ENCODE measurements around the gene SRSF6. TPM values are rescaled to one million over a fixed set of nuclear protein-coding genes. Genes with fewer than 3 reads are reported as not detected.
"Not testable (repeated sequence)": the region's sequence is repeated elsewhere in the genome, so short reads cannot be mapped to it uniquely, and the experiment has no call there.

Gene SRSF6
- 42.4 and 52.8 TPM in 2 replicates for total RNA-seq (2014; rRNA removed; shearing (Covaris generic))
- polyA plus RNA-seq (2014; cell fraction: nucleus; rRNA removed) = 114 and 132 TPM in 2 replicates

- peak; percentile 90 for DNase-seq (ENCODE audit: extremely low read depth, low read depth)
Measured at GRCh38 chr20:43457640-43458421, at the start of gene SRSF6. TSS of gene SRSF6 (plus strand) at chr20:43457896. CDS start at chr20:43458034, 138 bp downstream.

GRCh38 chr20:43408848-43409576 is 48.7 kb upstream of the SRSF6 start:
- DNase-seq (ENCODE audit: extremely low read depth, low read depth) = peak; percentile 15

- no peak for DNase-seq (ENCODE audit: extremely low read depth, low read depth)
Measured at GRCh38 chr20:43409577-43409913, 48.2 kb upstream of the SRSF6 start.

- DNase-seq (ENCODE audit: extremely low read depth, low read depth) = no peak
Measured at GRCh38 chr20:43415661-43416430, 41.9 kb upstream of the SRSF6 start.

GRCh38 chr20:43416591-43417228 is 41.0 kb upstream of the SRSF6 start:
- no peak for DNase-seq (ENCODE audit: extremely low read depth, low read depth)

- no peak for DNase-seq (ENCODE audit: extremely low read depth, low read depth)
Measured at GRCh38 chr20:43420192-43420591, 37.5 kb upstream of the SRSF6 start.

- not testable (repeated sequence) for DNase-seq (ENCODE audit: extremely low read depth, low read depth)
Measured at GRCh38 chr20:43420913-43421312, 36.8 kb upstream of the SRSF6 start.

- no peak for DNase-seq (ENCODE audit: extremely low read depth, low read depth)
Measured at GRCh38 chr20:43426172-43426571, 31.5 kb upstream of the SRSF6 start.

GRCh38 chr20:43430265-43431133 is 27.2 kb upstream of the SRSF6 start:
- no peak for DNase-seq (ENCODE audit: extremely low read depth, low read depth)

- DNase-seq (ENCODE audit: extremely low read depth, low read depth) = no peak
Measured at GRCh38 chr20:43431134-43431519, 26.6 kb upstream of the SRSF6 start.

- no peak for DNase-seq (ENCODE audit: extremely low read depth, low read depth)
Measured at GRCh38 chr20:43432498-43432897, 25.2 kb upstream of the SRSF6 start.

- DNase-seq (ENCODE audit: extremely low read depth, low read depth) = no peak
Measured at GRCh38 chr20:43433250-43433854, 24.3 kb upstream of the SRSF6 start.

- no peak for DNase-seq (ENCODE audit: extremely low read depth, low read depth)
Measured at GRCh38 chr20:43434565-43434964, 23.1 kb upstream of the SRSF6 start.

- DNase-seq (ENCODE audit: extremely low read depth, low read depth) = no peak
Measured at GRCh38 chr20:43438578-43439316, 18.9 kb upstream of the SRSF6 start.

- DNase-seq (ENCODE audit: extremely low read depth, low read depth) = no peak
Measured at GRCh38 chr20:43440531-43440930, 17.2 kb upstream of the SRSF6 start.

GRCh38 chr20:43442282-43442880 is 15.3 kb upstream of the SRSF6 start:
- DNase-seq (ENCODE audit: extremely low read depth, low read depth) = no peak

GRCh38 chr20:43444107-43444506 is 13.6 kb upstream of the SRSF6 start:
- no peak for DNase-seq (ENCODE audit: extremely low read depth, low read depth)

GRCh38 chr20:43446361-43446879 is 11.3 kb upstream of the SRSF6 start:
- DNase-seq (ENCODE audit: extremely low read depth, low read depth) = no peak

Data from NCI-H460 (cell line).